NCI-H748 (cell line): ENCODE results near the gene SRPK1.
A peak's percentile ranks its signal among the peaks of the same experiment; 100 is the strongest.
"Not testable (repeated sequence)": the region's sequence is repeated elsewhere in the genome, so short reads cannot be mapped to it uniquely, and the experiment has no call there.

ENCODE experiments used
- DNase-seq: peaks from one replicate; lab custom pipeline; 2025; ENCODE audit not compliant: unreplicated experiment; lab: John Stamatoyannopoulos, UW

The SRPK1 gene

GRCh38 chr6:35931873-35932272, 11.0 kb upstream of the SRPK1 start:
- not testable (repeated sequence) for DNase-seq

GRCh38 chr6:35931120-35931561, 10.2 kb upstream of the SRPK1 start:
- DNase-seq: no peak

GRCh38 chr6:35929601-35930000, 8.7 kb upstream of the SRPK1 start:
- no peak for DNase-seq

GRCh38 chr6:35926509-35927215, 5.8 kb upstream of the SRPK1 start:
- no peak for DNase-seq

- DNase-seq: no peak
Measured at GRCh38 chr6:35925961-35926360, 5.1 kb upstream of the SRPK1 start.

- DNase-seq: no peak
Measured at GRCh38 chr6:35924146-35924545, 3.2 kb upstream of the SRPK1 start.

- DNase-seq: no peak
Measured at GRCh38 chr6:35922139-35922554, 1.2 kb upstream of the SRPK1 start.

GRCh38 chr6:35919827-35920751, 809 bp downstream of the SRPK1 start:
- DNase-seq: peak; percentile 65

- peak; percentile 49 for DNase-seq
Measured at GRCh38 chr6:35919085-35919826, 1.6 kb downstream of the SRPK1 start.

GRCh38 chr6:35916893-35917292, 4.0 kb downstream of the SRPK1 start:
- DNase-seq: not testable (repeated sequence)

- DNase-seq: no peak
Measured at GRCh38 chr6:35916056-35916455, 4.8 kb downstream of the SRPK1 start.

GRCh38 chr6:35914536-35914935, 6.4 kb downstream of the SRPK1 start:
- DNase-seq: no peak

- DNase-seq: no peak
Measured at GRCh38 chr6:35911871-35912653, 8.8 kb downstream of the SRPK1 start.

GRCh38 chr6:35909571-35909970, 11.3 kb downstream of the SRPK1 start:
- DNase-seq: not testable (repeated sequence)

GRCh38 chr6:35908753-35909401, 12.0 kb downstream of the SRPK1 start:
- DNase-seq: not testable (repeated sequence)

- DNase-seq: no peak
Measured at GRCh38 chr6:35907750-35908149, 13.1 kb downstream of the SRPK1 start.

GRCh38 chr6:35906499-35906846, 14.4 kb downstream of the SRPK1 start:
- no peak for DNase-seq

- no peak for DNase-seq
Measured at GRCh38 chr6:35905841-35906498, 14.9 kb downstream of the SRPK1 start.

- no peak for DNase-seq
Measured at GRCh38 chr6:35905141-35905785, 15.6 kb downstream of the SRPK1 start.
